Ovary (tissue), 3 donors: Measurements from ENCODE around the gene NPY4R.
"Not testable (repeated sequence)": the region's sequence is repeated elsewhere in the genome, so short reads cannot be mapped to it uniquely, and the experiment has no call there.

Experiments used
- CTCF ChIP-seq, 3 donors: fragments of 450-650 bp in 2 of 3; fragments of 200-600 bp in 1 of 3; IDR thresholded peaks; one replicate each; pipeline versions ENCODE4 v1.5.1 to v1.8.0; 2016 to 2022; ENCODE audit warnings: antibody characterized with exemption in 3 of 3, mild to moderate bottlenecking in 1 of 3
- POLR2A ChIP-seq: fragments of 450-650 bp; IDR thresholded peaks from one replicate; pipeline ENCODE4 v1.6.1; 2017; ENCODE audit warnings: antibody characterized with exemption, mild to moderate bottlenecking, moderate library complexity
- donor health status: DM: no; HTN: no; CAD: no.

- not testable (repeated sequence) for TF ChIP-seq POLR2A; CTCF (IDR thresholded peaks at IDR 0.05)
Observed at GRCh38 chr10:46423550-46423949, 42.2 kb downstream of the NPY4R start.
